Fibroblast of upper back skin (primary cell): ENCODE data around the gene BZW1.
"Not testable (repeated sequence)": the region's sequence is repeated elsewhere in the genome, so short reads cannot be mapped to it uniquely, and the experiment has no call there.

Experiments used
- DNase-seq: peaks from one replicate; pipeline ENCODE4 v3.0.0-alpha.2; 2013

BZW1 gene

DNA sequence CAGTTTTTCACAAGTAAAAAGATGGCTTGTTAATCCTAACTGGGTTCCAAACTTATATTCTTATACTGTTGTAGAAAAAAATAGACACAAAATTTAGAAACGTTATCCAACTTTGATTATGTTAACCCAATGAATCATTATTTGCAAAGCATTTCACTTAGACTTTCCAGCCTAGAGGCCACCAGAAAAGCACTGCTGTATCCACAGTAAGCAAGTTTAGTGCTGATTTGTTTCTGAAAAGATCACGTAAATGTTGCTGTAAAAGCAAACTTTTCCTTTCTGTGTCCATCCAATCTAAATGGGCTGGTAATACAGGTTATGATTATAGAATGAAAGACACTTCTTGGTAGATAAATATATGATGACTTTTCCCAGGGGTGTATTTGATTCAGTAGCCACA lies 17.6 kb upstream of the BZW1 start:
- no peak for DNase-seq

- no peak for DNase-seq
Observed at GRCh38 chr2:200795028-200795440, 16.7 kb upstream of the BZW1 start.

DNA sequence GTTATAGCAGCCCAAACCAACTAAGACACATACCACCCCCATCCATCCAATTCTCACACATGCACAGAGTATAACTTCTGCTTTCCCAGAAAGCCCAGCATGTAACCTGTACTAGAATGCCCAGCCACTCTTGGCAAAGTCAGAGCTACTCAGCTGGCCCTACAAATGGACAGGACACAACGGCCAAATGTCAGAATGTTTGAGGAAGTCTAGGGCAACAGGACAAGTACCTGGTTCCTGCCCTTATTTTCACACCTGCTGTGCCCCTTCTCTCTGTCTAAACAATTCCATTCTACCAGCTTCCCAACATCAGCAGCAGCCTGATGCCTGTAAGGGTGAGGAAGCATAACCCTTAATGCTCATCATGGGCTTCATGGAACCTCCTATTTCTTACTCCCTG lies 15.1 kb upstream of the BZW1 start:
- DNase-seq = no peak

- DNase-seq = no peak
Observed at GRCh38 chr2:200797242-200797770, 14.4 kb upstream of the BZW1 start.

DNA sequence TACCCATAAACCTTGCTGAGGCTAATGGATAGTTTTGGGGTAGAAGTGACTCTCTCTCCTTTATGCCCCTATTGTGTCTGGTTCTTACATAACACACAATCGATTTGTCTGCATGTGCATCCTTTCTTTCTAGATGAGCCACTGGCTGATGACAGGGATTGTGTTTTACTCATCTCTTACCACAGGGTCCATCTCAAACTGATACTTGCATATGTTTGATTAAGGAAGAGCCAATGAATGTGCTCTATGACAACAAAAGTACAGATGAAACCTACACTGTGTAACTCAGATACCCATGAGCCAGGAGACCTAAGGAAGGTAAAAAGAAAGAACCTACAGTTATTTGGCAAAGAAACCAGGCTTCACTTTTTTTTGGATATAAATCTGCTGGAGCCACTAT lies 13.2 kb upstream of the BZW1 start:
- DNase-seq = no peak

DNA sequence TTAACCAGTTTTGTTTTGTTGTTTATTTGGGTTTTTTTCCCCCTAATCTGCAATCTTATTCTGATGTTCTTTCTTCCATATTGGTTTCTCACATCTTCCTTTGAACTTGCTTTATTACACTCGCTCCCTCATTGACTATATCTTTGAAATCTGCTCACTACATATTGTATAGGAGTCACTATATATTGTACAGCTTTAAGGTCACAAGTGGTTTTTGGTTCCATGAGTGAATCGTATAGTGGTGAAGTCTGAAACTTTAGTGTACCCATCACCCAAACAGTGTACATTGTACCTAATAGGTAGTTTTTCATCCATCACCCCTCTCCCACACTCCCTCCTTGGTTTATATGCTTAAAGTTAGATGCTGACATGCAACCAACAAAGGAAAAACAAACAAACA lies 11.3 kb upstream of the BZW1 start:
- DNase-seq = no peak

DNA sequence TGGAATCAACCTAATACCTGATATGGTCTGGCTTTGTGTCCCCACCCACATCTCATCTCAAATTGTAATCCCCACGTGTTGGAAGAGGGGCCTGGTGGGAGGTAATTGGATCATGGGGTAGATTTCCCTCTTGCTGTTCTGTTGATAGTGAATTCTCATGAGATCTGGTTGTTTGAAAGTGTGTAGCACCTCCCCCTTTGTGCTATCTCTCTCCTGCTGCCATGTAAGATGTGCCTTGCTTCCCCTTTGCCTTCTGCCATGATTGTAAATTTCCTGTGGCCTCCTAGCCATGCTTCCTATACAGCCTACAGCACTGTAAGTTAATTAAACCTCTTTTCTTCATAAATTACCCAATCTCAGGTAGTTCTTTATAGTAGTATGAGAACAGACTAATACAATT lies 10.3 kb upstream of the BZW1 start:
- not testable (repeated sequence) for DNase-seq

DNA sequence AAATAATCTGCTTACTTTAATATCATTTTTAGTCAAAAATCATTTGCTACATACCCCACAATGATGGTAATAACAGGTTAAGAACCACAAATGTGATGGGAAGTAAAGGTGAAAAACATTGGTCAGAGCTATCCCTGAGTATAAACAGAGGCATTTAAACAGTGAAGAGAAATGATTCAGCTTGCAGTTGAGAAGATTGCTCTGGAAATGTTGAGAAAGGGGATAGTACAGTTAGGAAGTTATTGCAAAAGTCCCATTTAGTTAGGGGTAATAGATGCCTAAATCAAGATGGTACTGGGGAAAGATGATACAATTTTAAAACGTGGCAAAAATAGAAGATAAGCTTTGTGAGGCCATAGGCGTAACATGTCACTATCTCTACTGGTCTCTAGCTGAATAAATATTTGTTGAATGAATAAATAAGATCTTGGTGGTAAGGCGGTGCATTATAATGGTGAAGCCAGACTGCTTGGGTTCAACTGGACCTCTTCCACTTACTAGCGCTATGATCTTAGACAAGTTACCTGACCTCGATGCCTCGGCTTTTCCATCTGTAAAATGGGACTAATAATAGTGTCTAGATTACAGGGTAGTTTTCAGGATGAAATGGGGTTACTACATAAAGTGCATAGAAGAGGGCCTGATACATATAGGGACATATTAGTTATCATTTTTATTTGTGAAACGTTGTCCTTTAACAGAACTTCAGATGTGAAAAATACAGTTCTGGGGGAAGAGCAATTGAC lies 2.0 kb upstream of the BZW1 start:
- no peak for DNase-seq

DNA sequence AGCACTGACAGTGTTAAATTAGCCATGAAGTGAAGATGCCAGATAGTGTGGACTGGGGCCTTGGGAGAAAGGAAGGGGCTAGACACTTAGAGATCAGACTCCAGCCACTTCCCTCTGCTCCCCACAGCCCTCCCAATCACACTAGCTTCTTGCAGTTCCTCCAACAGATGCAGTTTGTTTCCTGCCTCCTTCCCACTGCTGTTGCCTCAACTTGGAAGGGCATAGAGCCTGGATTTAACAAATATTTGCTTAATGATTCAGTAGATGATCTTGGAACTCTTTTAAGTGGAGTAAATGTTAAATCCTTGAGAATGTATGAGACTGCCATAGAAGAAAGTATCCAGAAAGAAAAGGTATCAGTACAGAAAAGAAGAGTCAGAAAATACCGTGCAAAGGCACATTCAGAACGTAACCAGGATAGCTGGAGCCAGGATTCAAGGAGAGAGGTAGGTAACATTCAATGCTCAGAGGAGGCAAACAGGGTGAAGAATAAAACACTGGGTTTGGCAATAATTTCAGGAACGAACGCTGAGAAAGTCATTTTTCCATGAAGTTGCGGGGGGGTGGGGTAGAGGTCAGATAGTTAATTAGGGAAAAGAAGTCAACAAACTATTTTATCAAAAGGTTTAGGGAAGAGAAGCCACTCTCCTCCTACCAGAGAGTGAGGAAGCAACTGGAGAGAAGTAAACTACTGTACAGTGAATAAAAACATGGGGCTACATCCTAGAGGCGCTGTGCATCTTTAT lies 1.3 kb upstream of the BZW1 start:
- peak; percentile 81 for DNase-seq

DNA sequence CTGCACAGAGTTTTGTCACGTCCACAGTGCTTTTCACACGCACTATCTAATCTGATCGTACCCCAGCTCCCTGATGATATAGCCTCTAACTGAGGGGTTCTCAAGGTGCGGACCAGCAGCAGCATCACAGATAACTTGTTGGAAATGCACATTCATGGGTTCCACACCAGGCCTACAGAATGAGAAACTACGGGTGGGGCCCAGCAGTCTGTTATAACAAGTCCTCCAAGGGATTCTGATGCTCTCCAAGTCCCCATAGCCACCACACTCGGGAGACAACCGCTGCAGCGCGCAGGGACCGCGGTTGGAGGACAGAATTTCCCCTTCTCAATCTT lies 745 bp upstream of the BZW1 start:
- DNase-seq = peak; percentile 9

GRCh38 chr2:200812122-200813022 lies 662 bp downstream of the BZW1 start:
- DNase-seq = peak; percentile 51

DNA sequence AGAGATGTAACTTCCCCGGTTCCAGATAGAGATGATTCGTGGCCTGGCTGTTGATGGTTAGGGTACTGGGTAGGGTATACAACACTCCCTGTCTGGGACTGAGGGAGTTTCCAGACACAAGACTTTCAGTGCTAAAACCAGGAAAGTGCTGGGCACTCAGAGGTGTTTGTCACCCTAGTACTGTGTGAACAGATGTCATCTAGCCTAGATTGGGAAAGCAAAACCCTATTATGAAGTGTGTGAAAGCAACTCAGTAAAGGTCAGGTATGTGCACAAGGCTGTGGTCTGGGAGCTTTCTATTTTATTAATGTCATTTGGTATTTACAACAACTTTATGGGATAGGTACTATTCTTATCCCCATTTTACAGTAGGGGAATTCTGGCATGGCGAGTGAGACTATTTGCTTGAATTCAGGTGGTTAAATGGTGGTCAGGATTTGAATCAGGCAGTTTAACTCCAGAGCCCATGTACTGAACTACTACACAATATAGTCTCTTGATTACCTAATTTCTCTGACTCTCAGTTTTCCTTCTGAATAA lies 2.6 kb downstream of the BZW1 start:
- DNase-seq = no peak

GRCh38 chr2:200814917-200815316 lies 3.2 kb downstream of the BZW1 start:
- no peak for DNase-seq

- DNase-seq = not testable (repeated sequence)
Observed at GRCh38 chr2:200818732-200819131, 7.0 kb downstream of the BZW1 start.

DNA sequence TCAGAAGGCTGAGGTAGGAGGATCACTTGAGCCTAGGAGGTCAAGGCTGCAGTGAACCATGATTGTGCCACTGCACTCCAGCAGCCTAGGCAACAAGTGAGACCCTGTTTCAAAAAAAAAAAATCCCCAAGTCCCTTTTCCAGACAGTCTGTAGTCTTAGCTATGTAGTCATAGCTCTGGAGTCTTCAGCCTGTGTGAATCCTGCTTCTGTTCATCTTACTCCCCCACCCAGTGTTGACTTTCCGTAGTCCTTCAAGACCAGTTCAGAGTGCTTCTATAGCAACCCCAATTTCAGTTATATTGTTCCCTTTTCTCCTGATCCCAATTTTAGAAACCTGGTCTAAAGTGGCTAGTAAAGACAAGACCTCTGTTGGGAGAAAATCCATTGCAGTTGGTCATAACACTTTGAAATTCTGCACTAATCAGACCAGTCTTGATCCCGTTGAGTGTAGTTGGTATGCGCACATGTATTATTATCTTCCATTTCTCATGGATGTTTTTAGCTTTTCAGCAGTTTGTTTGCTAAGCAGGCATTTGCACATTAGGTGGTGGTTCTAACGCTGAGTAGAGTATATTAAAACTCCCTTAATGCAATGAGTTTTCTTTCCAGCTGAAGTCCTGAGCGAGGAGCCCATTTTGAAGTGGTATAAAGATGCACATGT lies 9.0 kb downstream of the BZW1 start:
- no peak for DNase-seq

DNA sequence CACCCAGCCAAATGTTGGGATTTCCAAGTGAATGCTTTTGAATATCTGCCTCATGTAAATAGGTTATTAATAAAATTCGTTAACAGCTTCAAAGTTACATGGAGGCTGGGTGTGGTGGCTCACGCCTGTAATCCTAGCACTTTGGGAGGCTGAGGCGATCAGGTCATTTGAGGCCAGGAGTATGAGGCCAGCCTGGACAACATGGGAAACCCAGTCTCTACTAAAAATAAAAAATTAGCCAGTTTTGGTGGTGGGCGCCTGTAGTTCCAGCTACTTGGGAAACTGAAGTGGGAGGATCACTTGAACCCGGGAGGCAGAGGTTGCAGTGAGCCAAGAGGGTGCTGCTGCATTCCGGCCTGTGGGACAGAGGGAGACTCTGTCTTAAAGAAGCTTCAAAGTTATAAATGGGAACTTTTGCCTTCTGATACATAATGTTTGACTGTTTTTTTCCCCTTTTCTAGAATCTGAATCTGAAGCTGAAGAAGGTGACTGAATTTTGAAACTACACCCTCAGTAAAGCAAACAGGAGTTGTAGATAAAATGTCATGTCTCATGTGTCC lies 10.1 kb downstream of the BZW1 start:
- DNase-seq = no peak

DNA sequence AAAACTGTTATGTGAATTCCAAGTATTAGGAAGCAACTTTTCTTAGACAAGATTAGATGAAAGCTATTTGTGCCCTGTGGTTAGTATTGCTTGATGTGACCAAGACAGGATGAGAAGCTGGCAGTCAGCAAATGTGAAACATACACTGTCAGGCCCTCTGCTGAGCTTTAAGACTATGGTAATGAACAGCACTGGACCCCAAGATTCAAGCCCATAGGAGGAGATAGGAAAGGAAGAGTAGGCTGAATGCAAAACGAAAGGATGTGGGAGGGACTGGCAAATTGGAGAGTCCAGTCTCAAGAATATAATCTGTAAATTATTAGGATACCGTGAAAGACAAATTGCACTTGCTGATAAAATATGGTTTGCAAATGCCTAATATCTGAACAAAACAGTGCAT lies 16.4 kb downstream of the BZW1 start:
- no peak for DNase-seq

- DNase-seq = no peak
Observed at GRCh38 chr2:200828572-200829257, 17.0 kb downstream of the BZW1 start.

GRCh38 chr2:200829258-200829655 lies 17.5 kb downstream of the BZW1 start:
- DNase-seq = no peak

GRCh38 chr2:200834701-200835100 lies 23.0 kb downstream of the BZW1 start:
- no peak for DNase-seq

DNA sequence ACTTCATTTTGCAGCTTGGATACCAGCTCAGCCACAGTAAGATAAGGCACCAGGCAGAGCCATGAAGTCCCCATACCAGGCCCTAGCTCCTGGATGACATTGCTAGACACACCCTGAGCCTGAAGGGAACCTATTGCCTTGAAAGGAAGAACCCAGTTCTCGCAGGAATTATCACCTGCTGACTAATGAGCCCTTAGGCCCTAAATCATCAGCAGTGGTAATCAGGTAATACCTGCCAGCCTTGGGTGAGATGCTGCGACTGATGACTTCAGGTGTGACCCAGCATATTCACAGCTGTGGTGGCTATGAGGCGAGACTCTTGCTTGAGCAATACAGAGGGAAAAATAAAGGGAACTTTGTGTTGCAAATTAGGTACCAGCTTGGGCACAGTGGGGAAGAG lies 27.8 kb downstream of the BZW1 start:
- DNase-seq = no peak
